Activated T-helper 2 cell treated with anti-CD3 and anti-CD28 coated beads, Interferon-gamma antibody, Interleukin-2, Interleukin-4, amounts not matched to agents 10 μg/mL and 5 μg/mL and 100 μg/mL, durations not matched to agents 14 hours and 24 hours and 36 hours (primary cell): ENCODE data around the gene SELENOH. TPM values are rescaled to one million over a fixed set of nuclear protein-coding genes. Genes with fewer than 3 reads are reported as not detected.

ENCODE experiments used
- DNase-seq: peaks from one replicate; pipeline ENCODE4 v3.0.0; 2021; ENCODE audit warnings: low spot score
- H3K27ac Mint-ChIP-seq: one replicate; pipeline ENCODE4 v1.8.0; 2021; ENCODE audit warnings: mixed read lengths
- H3K27me3 Mint-ChIP-seq: one replicate; pipeline ENCODE4 v1.8.0; 2021; ENCODE audit warnings: low read depth, mixed read lengths
- H3K36me3 Mint-ChIP-seq: one replicate; pipeline ENCODE4 v1.8.0; 2021; ENCODE audit warnings: low read depth, mixed read lengths
- H3K4me1 Mint-ChIP-seq: one replicate; pipeline ENCODE4 v1.8.0; 2021; ENCODE audit warnings: low read depth, mixed read lengths
- H3K4me3 Mint-ChIP-seq: one replicate; pipeline ENCODE4 v1.8.0; 2021; ENCODE audit warnings: low read depth, mild to moderate bottlenecking, moderate library complexity, mixed read lengths
- H3K9me3 Mint-ChIP-seq: one replicate; pipeline ENCODE4 v1.8.0; 2021; ENCODE audit warnings: mixed read lengths
- intact Hi-C: fragments of 100-400 bp; cut with micrococcal nuclease; formaldehyde crosslinking; loops from one replicate; pipeline ENCODE4 v1.15.1; 2023
- total RNA-seq: library from RNA; stranded (reverse); gene quantifications from 2 replicates; pipeline ENCODE4 v1.2.3, GENCODE V29; 2022

The SELENOH gene
- total RNA-seq, 1 donor from 2014 or later, result 179 TPM

GRCh38 chr11:57758174-57758573, 16.9 kb downstream of the SELENOH start:
- Mint-ChIP-seq H3K9me3 (no peaks in the 10 kb centered on the region), H3K4me3 (no peak overlapping the region), H3K27me3 (no peaks in the 10 kb centered on the region), H3K36me3 (no peaks in the 10 kb centered on the region), H3K27ac (no peak overlapping the region), H3K4me1 (peaks cover 16% of the 10 kb centered on the region)
- DNase-seq, result no peak
- intact Hi-C loops, result no loop called here

GRCh38 chr11:57761301-57762234, 20.3 kb downstream of the SELENOH start, which contains the start of gene CTNND1:
CTNND1 (plus strand) TSS chr11:57761802; CDS start chr11:57791479, 29,677 bp downstream.
- H3K4me3 Mint-ChIP-seq, result peak within 1 kb of the TSS; percentile 66
- DNase-seq, result no peak
- intact Hi-C loops, result no loop called here
- no peaks in the 10 kb centered on the region for H3K9me3 Mint-ChIP-seq
- peaks cover 21% of the 10 kb centered on the region for H3K4me1 Mint-ChIP-seq
- H3K27ac Mint-ChIP-seq, result no peak within 1 kb of the TSS
- no peaks in the 10 kb centered on the region for H3K27me3 Mint-ChIP-seq
- no peaks in the 10 kb centered on the region for H3K36me3 Mint-ChIP-seq

GRCh38 chr11:57762235-57762861, 21.1 kb downstream of the SELENOH start:
- H3K27me3 Mint-ChIP-seq, result no peaks in the 10 kb centered on the region
- intact Hi-C loops, result no loop called here
- H3K27ac Mint-ChIP-seq, result no peak overlapping the region
- peak overlapping the region; percentile 22 for H3K4me3 Mint-ChIP-seq
- DNase-seq, result no peak
- H3K4me1 Mint-ChIP-seq, result peaks cover 21% of the 10 kb centered on the region
- H3K36me3 Mint-ChIP-seq, result no peaks in the 10 kb centered on the region
- H3K9me3 Mint-ChIP-seq, result no peaks in the 10 kb centered on the region

GRCh38 chr11:57763568-57763967, 22.3 kb downstream of the SELENOH start:
- H3K36me3 Mint-ChIP-seq, result no peaks in the 10 kb centered on the region
- intact Hi-C loops, result no loop called here
- no peak overlapping the region for H3K27ac Mint-ChIP-seq
- no peaks in the 10 kb centered on the region for H3K27me3 Mint-ChIP-seq
- DNase-seq, result no peak
- no peaks in the 10 kb centered on the region for H3K9me3 Mint-ChIP-seq
- peaks cover 15% of the 10 kb centered on the region for H3K4me1 Mint-ChIP-seq
- no peak overlapping the region for H3K4me3 Mint-ChIP-seq

GRCh38 chr11:57764021-57764420, 22.7 kb downstream of the SELENOH start:
- no peak overlapping the region for H3K4me3 Mint-ChIP-seq
- no peaks in the 10 kb centered on the region for H3K36me3 Mint-ChIP-seq
- H3K27me3 Mint-ChIP-seq, result no peaks in the 10 kb centered on the region
- intact Hi-C loops, result no loop called here
- DNase-seq, result no peak
- no peak overlapping the region for H3K27ac Mint-ChIP-seq
- no peaks in the 10 kb centered on the region for H3K9me3 Mint-ChIP-seq
- peaks cover 11% of the 10 kb centered on the region for H3K4me1 Mint-ChIP-seq

- H3K27me3 Mint-ChIP-seq, result no peaks in the 10 kb centered on the region
- H3K36me3 Mint-ChIP-seq, result no peaks in the 10 kb centered on the region
- H3K27ac Mint-ChIP-seq, result no peak overlapping the region
- H3K9me3 Mint-ChIP-seq, result no peaks in the 10 kb centered on the region
- intact Hi-C loops, result no loop called here
- peaks cover 11% of the 10 kb centered on the region for H3K4me1 Mint-ChIP-seq
- H3K4me3 Mint-ChIP-seq, result no peak overlapping the region
- no peak for DNase-seq
These were observed 23.3 kb downstream of the SELENOH start for GRCh38 chr11:57764566-57764965.

- intact Hi-C loops, result no loop called here
- Mint-ChIP-seq H3K4me1 (peaks cover 11% of the 10 kb centered on the region), H3K4me3 (no peak overlapping the region), H3K36me3 (no peaks in the 10 kb centered on the region), H3K27me3 (no peaks in the 10 kb centered on the region), H3K9me3 (no peaks in the 10 kb centered on the region), H3K27ac (no peak overlapping the region)
- DNase-seq, result no peak
These were observed 23.7 kb downstream of the SELENOH start for GRCh38 chr11:57764972-57765371.

- no peak for DNase-seq
- peaks cover 9% of the 10 kb centered on the region for H3K4me1 Mint-ChIP-seq
- H3K4me3 Mint-ChIP-seq, result no peak overlapping the region
- intact Hi-C loops, result no loop called here
- H3K36me3 Mint-ChIP-seq, result no peaks in the 10 kb centered on the region
- no peaks in the 10 kb centered on the region for H3K9me3 Mint-ChIP-seq
- H3K27ac Mint-ChIP-seq, result no peak overlapping the region
- no peaks in the 10 kb centered on the region for H3K27me3 Mint-ChIP-seq
These were observed 29.5 kb downstream of the SELENOH start for GRCh38 chr11:57770793-57771192.

GRCh38 chr11:57771365-57771764, 30.1 kb downstream of the SELENOH start:
- Mint-ChIP-seq H3K36me3 (no peaks in the 10 kb centered on the region), H3K4me1 (peaks cover 9% of the 10 kb centered on the region), H3K27me3 (no peaks in the 10 kb centered on the region), H3K9me3 (no peaks in the 10 kb centered on the region), H3K27ac (no peak overlapping the region), H3K4me3 (no peak overlapping the region)
- intact Hi-C loops, result no loop called here
- no peak for DNase-seq

GRCh38 chr11:57772562-57772961, 31.3 kb downstream of the SELENOH start:
- H3K36me3 Mint-ChIP-seq, result no peaks in the 10 kb centered on the region
- intact Hi-C loops, result no loop called here
- no peak overlapping the region for H3K4me3 Mint-ChIP-seq

GRCh38 chr11:57773026-57773598, 31.8 kb downstream of the SELENOH start:
- H3K36me3 Mint-ChIP-seq, result no peaks in the 10 kb centered on the region
- H3K27ac Mint-ChIP-seq, result no peak overlapping the region
- H3K4me3 Mint-ChIP-seq, result no peak overlapping the region
- no peaks in the 10 kb centered on the region for H3K27me3 Mint-ChIP-seq
- intact Hi-C loops, result no loop called here
- peaks cover 9% of the 10 kb centered on the region for H3K4me1 Mint-ChIP-seq
- no peaks in the 10 kb centered on the region for H3K9me3 Mint-ChIP-seq
- DNase-seq, result no peak

More at GRCh38 chr11:57772562-57772961, 31.3 kb downstream of the SELENOH start:
- H3K27me3 Mint-ChIP-seq, result no peaks in the 10 kb centered on the region
- H3K4me1 Mint-ChIP-seq, result peaks cover 9% of the 10 kb centered on the region
- no peak for DNase-seq
- no peaks in the 10 kb centered on the region for H3K9me3 Mint-ChIP-seq
- no peak overlapping the region for H3K27ac Mint-ChIP-seq

GRCh38 chr11:57775491-57775890, 34.2 kb downstream of the SELENOH start:
- Mint-ChIP-seq H3K4me3 (no peak overlapping the region), H3K4me1 (peaks cover 9% of the 10 kb centered on the region), H3K27me3 (no peaks in the 10 kb centered on the region), H3K36me3 (no peaks in the 10 kb centered on the region), H3K9me3 (no peaks in the 10 kb centered on the region), H3K27ac (no peak overlapping the region)
- no peak for DNase-seq
- intact Hi-C loops, result no loop called here

- intact Hi-C loops, result no loop called here
- Mint-ChIP-seq H3K27me3 (no peaks in the 10 kb centered on the region), H3K4me1 (peaks cover 9% of the 10 kb centered on the region), H3K4me3 (no peak overlapping the region), H3K27ac (no peak overlapping the region), H3K36me3 (no peaks in the 10 kb centered on the region), H3K9me3 (no peaks in the 10 kb centered on the region)
- no peak for DNase-seq
These were observed 34.8 kb downstream of the SELENOH start for GRCh38 chr11:57776031-57776521.
